IPS-NIHi11 (cell line): Measurements from ENCODE around the gene BTBD2.
"Not testable (repeated sequence)": the region's sequence is repeated elsewhere in the genome, so short reads cannot be mapped to it uniquely, and the experiment has no call there.

Experiments
- DNase-seq: peaks from one replicate; pipeline ENCODE4 v3.0.0; 2012; ENCODE audit warnings: mixed read lengths, low spot score

The BTBD2 gene

GRCh38 chr19:2039959-2040646 lies 24.6 kb upstream of the BTBD2 start:
- no peak for DNase-seq

GRCh38 chr19:2039089-2039958 lies 23.8 kb upstream of the BTBD2 start:
- DNase-seq, result no peak

- DNase-seq, result no peak
Measured at GRCh38 chr19:2038284-2039088, 23.0 kb upstream of the BTBD2 start.

GRCh38 chr19:2037651-2038255 lies 22.2 kb upstream of the BTBD2 start:
- DNase-seq, result no peak

- DNase-seq, result no peak
Measured at GRCh38 chr19:2036424-2036823, 20.9 kb upstream of the BTBD2 start.

GRCh38 chr19:2035590-2035991 lies 20.1 kb upstream of the BTBD2 start:
- DNase-seq, result no peak

GRCh38 chr19:2034729-2035589 lies 19.4 kb upstream of the BTBD2 start:
- DNase-seq, result peak; percentile 79

- DNase-seq, result not testable (repeated sequence)
Measured at GRCh38 chr19:2034253-2034652, 18.7 kb upstream of the BTBD2 start.

GRCh38 chr19:2033825-2034159 lies 18.3 kb upstream of the BTBD2 start:
- no peak for DNase-seq

- DNase-seq, result no peak
Measured at GRCh38 chr19:2033115-2033824, 17.8 kb upstream of the BTBD2 start.

- peak; percentile 53 for DNase-seq
Measured at GRCh38 chr19:2032296-2032941, 16.9 kb upstream of the BTBD2 start.

- no peak for DNase-seq
Measured at GRCh38 chr19:2027361-2027760, 11.8 kb upstream of the BTBD2 start.

- no peak for DNase-seq
Measured at GRCh38 chr19:2026770-2027169, 11.3 kb upstream of the BTBD2 start.

- no peak for DNase-seq
Measured at GRCh38 chr19:2022289-2022688, 6.8 kb upstream of the BTBD2 start.

GRCh38 chr19:2021453-2022140 lies 6.1 kb upstream of the BTBD2 start:
- DNase-seq, result no peak

GRCh38 chr19:2018752-2019151 lies 3.2 kb upstream of the BTBD2 start:
- no peak for DNase-seq

GRCh38 chr19:2016041-2016807 lies 710 bp upstream of the BTBD2 start:
- peak; percentile 80 for DNase-seq

GRCh38 chr19:2014731-2015607 lies 545 bp downstream of the BTBD2 start:
- peak; percentile 91 for DNase-seq
